ENCODE data around the gene HK3.
"Not testable (repeated sequence)": the region's sequence is repeated elsewhere in the genome, so short reads cannot be mapped to it uniquely, and the experiment has no call there.

Gene HK3

GRCh38 chr5:176881816-176882566, 17.2 kb downstream of the HK3 start:
- no peak for DNase-seq

DNA sequence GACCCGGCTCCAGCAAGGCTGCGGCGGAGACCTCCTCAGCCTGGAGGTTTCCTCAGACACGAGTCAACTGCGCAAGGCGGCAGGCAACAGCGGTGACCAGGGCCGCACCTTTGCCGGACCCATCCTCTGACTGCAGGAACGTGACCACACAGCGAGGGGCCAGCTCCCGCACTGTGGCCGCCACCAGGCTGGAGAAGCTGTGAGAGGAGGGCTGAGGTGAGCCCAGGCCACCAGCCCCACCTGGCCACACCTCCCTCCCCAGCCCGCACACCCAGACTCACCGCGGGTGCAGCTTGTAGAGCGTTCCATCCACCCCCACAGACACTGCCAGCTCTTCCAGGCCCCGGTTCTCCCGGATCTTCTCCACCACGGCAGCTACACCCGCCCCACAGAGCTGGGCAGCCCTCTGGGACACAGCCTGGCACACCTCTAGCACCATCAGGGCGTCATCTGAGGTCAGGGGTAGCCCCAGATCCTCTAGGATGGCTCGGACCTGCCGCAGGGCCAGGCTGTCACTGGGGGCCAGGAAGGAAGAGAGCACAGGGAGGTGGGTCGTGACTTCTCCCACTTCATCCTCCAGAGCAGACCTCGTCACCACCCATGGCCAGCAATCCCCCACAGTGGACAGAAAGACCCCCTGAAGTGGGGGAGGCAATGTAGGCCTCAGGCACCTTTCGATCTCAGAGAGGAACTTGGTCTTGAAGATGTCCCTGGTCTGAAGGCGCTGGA, 18.0 kb downstream of the HK3 start:
- no peak for DNase-seq

- DNase-seq, result no peak
Observed at GRCh38 chr5:176880366-176881020, 18.7 kb downstream of the HK3 start.

GRCh38 chr5:176879663-176880361, 19.3 kb downstream of the HK3 start:
- DNase-seq, result no peak

GRCh38 chr5:176878906-176879662, 20.1 kb downstream of the HK3 start:
- no peak for DNase-seq

DNA sequence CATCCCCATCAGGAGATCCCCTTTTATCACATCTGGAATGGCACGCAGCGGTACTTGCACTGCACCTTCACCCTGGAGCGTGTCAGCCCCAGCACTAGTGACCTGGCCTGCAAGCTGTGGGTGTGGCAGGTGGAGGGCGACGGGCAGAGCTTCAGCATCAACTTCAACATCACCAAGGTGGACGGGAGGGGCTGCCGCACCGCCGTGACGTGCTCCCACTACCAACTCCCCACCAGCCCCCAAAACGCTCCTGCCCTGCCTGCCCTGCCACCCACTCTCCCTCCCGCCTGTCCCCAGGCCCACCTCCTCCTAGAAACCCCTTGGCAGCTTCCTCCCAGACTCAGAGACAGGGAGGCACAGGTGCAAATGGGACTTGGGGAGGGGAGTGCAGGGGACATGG, 20.7 kb downstream of the HK3 start:
- no peak for DNase-seq

GRCh38 chr5:176877793-176878331, 21.3 kb downstream of the HK3 start:
- no peak for DNase-seq

- DNase-seq, result no peak
Observed at GRCh38 chr5:176876506-176877431, 22.4 kb downstream of the HK3 start.

GRCh38 chr5:176875783-176876505, 23.2 kb downstream of the HK3 start:
- no peak for DNase-seq

DNA sequence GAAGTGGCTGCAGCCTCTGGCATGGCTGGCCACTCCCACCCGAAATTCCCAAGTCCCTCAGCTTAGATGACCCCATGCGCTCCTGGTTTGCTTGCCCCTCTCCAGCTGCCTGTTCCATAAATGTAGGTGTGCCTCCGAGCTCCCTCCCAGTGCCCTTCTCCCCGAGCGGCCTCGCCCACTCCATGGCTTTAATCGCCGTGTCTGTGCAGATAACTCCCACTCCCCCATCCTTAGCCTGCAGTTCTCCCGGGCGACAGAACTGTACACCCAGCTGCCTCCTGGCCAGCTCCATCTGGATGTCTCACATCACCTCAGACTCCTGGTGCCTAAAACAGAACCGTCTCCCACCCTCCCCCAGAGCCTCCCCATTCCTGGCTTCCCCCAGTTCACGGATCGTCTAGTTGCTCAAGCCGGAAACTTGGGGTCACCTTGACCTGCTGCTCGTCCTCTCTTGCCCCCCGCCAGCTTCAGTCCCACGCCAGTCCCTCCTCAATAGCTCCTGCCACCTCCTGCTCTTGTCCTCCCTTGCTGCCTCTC, 24.1 kb downstream of the HK3 start:
- DNase-seq, result no peak

DNA sequence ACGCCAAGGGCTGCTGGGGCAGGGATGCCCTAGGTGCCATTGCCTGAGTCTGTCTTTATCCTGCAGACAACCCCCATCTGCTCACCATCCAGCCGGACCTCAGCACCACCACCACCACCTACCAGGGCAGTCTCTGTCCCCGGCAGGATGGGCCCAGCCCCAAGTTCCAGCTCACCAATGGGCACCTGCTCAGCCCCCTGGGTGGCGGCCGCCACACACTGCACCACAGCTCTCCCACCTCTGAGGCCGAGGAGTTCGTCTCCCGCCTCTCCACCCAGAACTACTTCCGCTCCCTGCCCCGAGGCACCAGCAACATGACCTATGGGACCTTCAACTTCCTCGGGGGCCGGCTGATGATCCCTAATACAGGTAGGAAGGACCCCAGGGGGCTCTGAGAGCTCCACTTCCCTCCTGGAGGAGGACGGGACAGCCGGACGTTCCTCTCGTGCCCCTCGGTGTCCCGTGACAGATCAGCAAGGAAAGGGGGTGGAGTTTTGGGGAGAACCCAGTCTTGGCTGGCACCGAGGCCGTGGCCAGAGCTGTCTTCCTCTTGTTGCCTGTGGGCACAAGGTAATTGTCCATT, 24.9 kb downstream of the HK3 start:
- no peak for DNase-seq

DNA sequence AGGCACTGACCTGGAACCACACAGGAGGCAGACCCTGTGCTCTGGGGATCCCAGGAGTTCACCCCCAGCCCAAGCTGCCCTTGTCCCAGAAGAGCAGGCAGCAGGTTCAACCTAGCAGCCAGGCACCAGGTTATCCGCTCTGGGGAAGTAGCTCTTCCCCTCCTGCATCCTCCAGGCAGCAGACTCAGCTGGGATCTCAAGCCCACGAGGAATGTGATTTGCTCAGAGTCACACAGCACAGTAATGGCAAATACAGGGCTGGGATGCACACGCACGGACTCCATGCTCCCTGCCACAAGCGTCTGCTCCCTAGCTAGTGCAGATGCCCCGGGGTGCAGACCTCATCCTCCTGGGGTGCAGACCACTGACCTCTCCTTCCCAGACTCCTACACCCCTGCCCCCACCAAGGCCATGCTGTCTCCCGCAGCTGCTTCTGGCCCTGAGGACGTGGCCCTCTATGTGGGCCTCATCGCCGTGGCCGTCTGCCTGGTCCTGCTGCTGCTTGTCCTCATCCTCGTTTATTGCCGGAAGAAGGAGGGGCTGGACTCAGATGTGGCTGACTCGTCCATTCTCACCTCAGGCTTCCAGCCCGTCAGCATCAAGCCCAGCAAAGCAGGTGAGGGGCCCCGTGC, 25.5 kb downstream of the HK3 start:
- no peak for DNase-seq

- not testable (repeated sequence) for DNase-seq
Observed at GRCh38 chr5:176873011-176873410, 26.1 kb downstream of the HK3 start.

DNA sequence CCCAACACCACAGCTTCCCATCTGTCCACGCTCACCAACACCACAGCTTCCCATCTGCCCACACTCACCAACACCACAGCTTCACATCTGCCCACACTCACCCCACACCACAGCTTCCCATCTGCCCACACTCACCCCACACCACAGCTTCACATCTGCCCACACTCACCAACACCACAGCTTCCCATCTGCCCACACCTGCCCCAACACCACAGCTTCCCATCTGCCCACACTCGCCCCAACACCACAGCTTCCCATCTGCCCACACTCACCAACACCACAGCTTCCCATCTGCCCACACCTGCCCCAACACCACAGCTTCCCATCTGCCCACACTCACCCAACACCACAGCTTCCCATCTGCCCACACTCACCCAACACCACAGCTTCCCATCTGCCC, 26.6 kb downstream of the HK3 start:
- DNase-seq, result not testable (repeated sequence)

- DNase-seq, result not testable (repeated sequence)
Observed at GRCh38 chr5:176870644-176871043, 28.5 kb downstream of the HK3 start.

DNA sequence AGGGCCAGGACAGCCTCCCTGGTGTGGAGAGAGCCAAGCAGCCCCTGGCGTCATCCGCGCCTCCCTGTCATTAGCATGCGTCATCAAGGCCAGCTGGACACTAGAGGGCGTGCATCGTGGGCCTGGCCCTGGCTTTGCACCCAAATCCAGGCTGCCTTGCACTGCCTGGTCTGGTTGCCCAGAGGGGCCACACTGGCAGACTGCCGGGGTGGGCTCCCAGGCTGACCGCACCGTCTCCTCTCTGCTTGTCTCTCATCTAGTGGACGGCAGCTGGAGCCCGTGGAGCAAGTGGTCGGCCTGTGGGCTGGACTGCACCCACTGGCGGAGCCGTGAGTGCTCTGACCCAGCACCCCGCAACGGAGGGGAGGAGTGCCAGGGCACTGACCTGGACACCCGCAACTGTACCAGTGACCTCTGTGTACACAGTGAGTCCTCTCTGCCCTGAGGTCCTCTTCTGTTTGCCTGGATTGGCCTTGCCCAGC, 29.0 kb downstream of the HK3 start:
- no peak for DNase-seq

DNA sequence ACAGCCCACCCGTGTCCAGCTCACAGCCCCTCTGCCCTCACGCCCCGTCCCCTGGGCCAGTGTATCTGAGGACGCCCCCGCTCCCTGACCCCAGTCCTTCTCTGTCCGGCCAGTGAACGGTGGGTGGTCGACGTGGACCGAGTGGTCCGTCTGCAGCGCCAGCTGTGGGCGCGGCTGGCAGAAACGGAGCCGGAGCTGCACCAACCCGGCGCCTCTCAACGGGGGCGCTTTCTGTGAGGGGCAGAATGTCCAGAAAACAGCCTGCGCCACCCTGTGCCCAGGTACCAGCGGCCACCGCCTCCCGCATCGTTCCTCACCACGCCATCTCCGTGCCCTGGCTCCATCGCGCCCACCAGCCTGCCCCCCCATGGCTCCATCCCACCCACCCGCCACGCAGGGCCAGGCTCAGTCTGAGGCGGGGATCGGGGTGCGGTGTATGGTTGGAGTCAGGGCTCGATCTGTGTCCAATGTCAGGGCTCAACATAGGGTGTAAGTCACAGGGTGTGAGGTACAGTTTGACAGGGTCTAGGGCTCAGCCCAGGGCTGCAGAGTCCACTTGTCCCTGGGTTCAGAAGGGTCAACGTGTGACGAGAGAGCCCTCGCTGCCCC, 29.5 kb downstream of the HK3 start:
- DNase-seq, result no peak

GRCh38 chr5:176868731-176869130, 30.4 kb downstream of the HK3 start:
- DNase-seq, result no peak

- DNase-seq, result no peak
Observed at GRCh38 chr5:176868126-176868525, 31.0 kb downstream of the HK3 start.

All from NCI-H1436 treated with DMSO at 0.1 percent for 48 hours (cell line).